ENCODE results near the gene COL27A1.
"Not testable (repeated sequence)": the region's sequence is repeated elsewhere in the genome, so short reads cannot be mapped to it uniquely, and the experiment has no call there.

COL27A1 gene

GRCh38 chr9:114312513-114312875 lies 157.2 kb downstream of the COL27A1 start:
- no peak for DNase-seq

- DNase-seq, result no peak
Observed at GRCh38 chr9:114313186-114313585, 157.8 kb downstream of the COL27A1 start.

DNA sequence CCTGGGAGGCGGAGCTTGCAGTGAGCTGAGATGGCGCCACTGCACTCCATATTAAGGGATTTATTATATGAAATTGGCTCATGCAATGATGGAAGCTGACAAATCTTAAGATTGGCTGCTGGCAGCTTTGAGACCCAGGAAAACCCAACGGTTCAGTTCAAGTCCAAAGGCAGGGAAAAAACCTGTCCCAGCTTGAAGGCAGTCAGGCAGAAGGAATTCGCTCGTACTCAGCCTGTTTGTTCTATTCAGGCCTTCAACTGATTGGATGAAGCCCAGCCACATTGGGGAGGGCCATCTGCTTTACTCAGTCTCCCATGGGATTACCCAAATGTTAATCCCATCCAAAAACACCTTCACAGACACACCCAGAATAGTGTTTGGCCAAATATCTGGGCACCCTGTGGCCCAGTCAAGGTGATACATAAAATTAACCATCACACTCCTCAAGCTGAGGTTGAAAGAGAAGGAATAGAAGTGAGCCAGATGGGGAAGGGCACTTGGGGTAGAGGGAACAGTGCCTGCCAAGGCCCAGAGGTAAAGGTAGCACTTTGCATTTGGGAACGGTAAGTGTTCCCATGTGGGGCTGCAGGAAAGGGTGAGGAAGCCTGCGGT lies 159.0 kb downstream of the COL27A1 start:
- DNase-seq, result no peak

- no peak for DNase-seq
Observed at GRCh38 chr9:114314881-114315722, 159.8 kb downstream of the COL27A1 start.

DNA sequence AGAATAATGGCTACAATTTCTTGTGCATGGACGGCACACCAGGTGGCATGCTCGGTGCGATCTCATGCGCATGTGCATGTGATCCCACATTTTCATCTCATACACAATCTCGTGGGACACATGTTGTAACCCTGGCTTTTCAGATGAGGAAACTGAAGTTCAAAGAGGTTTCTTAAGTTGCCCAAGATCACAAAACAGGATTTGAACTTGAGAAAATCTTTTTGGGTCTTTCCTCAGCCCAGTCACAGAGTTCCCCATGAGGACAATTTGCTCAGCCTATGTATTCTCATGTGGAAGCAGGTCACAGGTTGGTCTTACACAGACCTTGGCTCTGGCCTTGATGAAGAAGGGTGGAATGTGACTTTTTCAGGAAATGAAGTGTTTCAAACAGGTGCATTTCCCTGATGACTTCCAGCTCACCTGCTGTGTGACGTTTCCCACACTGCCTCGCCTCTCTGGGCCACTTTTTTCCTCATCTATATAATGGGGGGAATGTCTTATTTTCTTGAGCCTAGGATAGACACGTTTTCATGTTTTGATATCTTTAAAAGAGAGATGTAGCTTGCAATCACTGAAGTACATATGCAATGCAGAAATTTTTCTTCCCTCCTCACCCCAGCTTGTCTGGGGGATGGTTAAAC lies 160.5 kb downstream of the COL27A1 start:
- DNase-seq, result no peak

GRCh38 chr9:114316605-114317230 lies 161.4 kb downstream of the COL27A1 start:
- no peak for DNase-seq

DNA sequence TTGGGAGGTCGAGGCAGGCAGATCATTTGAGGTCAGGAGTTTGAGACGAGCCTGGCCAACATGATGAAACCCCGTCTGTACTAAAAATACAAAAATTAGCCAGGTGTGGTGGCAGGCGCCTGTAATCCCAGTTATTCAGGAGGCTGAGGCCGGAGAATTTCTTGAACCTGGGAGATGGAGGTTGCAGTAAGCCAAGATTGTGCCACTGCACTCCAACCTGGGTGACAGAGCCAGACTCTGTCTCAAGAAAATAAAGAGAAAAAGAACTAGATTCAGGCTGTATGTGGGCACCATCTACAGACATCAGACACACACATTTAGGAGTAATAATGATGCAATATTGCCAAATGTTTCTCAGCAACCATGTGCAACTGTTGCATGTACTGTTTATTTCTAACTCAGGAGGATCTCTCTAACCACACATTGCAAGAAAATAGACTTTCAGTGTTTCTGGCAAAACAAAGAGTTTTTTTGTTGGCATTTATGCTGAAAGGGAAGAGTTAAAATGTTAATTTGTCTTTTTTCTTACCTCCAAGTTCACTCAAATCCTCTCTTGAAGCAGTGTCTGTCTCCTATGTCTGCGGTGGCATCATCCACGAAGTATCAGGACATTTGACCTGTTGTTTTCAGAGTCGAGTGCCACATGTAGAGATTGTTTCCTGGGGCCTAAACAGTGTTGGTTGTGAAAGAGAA lies 162.5 kb downstream of the COL27A1 start:
- no peak for DNase-seq

DNA sequence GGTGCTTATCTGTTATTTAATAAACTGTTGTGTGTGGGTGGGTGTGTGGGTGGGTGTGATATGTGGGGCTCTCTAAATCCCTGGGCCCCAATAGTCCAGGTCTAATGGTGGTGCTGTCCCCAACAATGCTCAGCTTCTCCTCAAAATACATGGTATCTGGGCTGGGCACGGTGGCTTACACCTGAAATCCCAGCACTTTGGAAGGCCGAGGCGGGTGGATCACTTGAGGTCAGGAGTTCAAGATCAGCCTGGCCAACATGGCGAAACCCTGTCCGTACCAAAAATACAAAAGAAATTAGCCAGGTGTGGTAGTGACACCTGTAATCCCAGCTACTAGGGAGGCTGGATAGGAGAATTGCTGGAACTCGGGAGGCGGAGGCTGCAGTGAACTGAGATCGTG lies 163.1 kb downstream of the COL27A1 start:
- DNase-seq, result no peak

DNA sequence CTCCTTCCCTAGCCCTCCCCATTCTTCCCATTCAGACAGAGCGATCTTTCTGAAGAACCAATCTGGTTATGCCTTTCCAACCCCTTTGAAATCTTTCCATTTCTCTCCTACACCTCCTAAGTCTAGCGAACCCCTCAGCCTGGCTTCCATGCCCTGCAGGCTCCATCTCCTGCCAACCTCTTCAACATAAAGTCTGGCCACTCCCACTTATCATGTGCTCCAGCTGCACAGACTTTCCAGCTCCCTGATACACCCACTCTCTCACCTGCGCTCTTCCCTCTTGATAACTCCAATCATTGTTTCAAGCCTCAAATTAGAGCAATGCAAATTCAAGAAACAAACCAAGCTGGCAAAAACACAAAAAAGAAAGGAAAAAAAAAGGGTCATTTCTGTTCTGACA lies 163.8 kb downstream of the COL27A1 start:
- DNase-seq, result no peak

- DNase-seq, result not testable (repeated sequence)
Observed at GRCh38 chr9:114320710-114321109, 165.4 kb downstream of the COL27A1 start.

DNA sequence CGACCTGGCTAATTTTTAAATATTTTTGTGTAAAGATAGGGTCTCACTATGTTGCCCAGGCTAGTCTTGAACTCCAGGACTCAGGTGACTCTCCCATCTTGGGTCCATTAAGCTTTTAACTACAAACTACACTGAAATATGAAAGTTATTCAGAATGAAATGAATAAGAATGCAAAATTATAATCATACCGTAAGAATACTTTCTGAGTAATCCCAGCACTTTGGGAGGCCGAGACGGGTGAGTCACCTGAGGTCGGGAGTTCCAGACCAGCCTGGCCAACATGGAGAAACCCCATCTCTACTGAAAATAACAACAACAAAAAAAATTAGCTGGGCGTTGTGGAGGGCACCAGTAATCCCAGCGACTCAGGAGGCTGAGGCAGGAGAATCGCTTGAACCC lies 166.4 kb downstream of the COL27A1 start:
- DNase-seq, result no peak

GRCh38 chr9:114322160-114322818 lies 167.0 kb downstream of the COL27A1 start:
- DNase-seq, result not testable (repeated sequence)

- not testable (repeated sequence) for DNase-seq
Observed at GRCh38 chr9:114322831-114323531, 167.6 kb downstream of the COL27A1 start, which contains the start of gene ORM1. Gene ORM1, plus strand, starts transcription at chr9:114323098. Its CDS starts 36 bp downstream, at chr9:114323134.

DNA sequence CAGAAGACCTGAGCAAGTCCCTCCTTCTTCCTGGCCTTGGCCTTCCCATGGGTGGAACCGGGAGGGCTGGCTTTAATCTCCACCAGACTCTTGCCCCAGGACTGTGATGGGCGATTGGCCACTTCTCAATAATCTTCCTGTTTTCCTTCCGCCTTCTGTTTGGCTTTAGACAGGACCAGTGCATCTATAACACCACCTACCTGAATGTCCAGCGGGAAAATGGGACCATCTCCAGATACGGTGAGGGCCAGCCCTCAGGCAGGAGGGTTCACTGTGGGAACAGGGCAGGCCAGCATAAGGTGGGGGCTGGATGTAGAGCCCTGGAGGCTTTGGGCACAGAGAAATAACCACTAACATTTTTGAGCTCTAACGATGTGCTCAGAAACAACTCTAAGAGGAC lies 168.5 kb downstream of the COL27A1 start:
- not testable (repeated sequence) for DNase-seq

- no peak for DNase-seq
Observed at GRCh38 chr9:114324492-114324891, 169.2 kb downstream of the COL27A1 start.

- not testable (repeated sequence) for DNase-seq
Observed at GRCh38 chr9:114324965-114325364, 169.6 kb downstream of the COL27A1 start.

DNA sequence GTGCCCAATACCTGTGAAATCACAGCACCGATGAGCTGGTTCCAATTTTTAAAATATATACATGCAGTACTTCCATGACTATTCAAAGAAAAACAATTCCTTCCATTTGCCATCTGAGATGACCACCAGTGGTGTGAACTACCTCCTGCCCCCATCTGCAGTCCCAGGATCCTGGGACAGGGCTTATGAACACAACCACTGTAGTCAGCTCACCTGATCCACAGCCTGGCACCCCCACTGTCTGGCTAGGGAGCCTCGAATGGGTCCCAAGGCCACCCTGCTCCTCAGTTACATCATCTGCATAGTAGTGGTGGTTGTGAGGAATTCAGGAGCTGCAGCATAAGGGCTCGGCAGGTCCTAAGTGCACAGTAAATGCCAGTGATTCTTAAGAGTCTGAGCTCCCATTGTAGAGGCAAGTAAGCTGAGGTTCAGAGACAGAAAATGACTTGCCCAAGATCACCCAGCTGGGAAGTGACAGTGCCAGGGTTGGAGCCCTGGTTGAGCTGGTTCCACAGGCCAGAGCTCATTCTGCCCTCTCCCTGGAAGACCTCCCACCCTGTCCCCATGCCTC lies 170.4 kb downstream of the COL27A1 start:
- not testable (repeated sequence) for DNase-seq

- DNase-seq, result no peak
Observed at GRCh38 chr9:114327749-114328148, 172.4 kb downstream of the COL27A1 start.

DNA sequence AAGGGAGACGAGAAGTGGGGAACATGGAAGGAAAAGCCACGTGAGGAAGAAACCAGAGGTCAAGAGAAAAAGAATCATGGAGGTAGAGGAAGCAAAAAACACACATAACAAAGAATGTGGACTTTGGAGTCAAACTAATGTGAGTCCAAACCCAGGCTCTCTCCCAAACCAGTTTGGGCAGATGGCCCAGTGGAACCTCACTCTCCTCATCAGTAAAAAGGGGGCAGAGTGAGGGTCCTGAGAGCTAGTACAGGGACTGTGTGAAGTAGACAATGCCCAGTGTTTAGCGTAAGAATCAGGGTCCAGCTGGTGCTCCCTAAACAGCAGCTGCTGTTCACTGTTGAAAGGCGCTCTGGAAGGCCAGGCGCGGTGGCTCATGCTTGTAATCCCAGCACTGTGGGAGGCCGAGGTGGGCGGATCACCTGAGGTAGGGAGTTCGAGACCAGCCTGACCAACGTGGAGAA lies 173.1 kb downstream of the COL27A1 start:
- not testable (repeated sequence) for DNase-seq

DNA sequence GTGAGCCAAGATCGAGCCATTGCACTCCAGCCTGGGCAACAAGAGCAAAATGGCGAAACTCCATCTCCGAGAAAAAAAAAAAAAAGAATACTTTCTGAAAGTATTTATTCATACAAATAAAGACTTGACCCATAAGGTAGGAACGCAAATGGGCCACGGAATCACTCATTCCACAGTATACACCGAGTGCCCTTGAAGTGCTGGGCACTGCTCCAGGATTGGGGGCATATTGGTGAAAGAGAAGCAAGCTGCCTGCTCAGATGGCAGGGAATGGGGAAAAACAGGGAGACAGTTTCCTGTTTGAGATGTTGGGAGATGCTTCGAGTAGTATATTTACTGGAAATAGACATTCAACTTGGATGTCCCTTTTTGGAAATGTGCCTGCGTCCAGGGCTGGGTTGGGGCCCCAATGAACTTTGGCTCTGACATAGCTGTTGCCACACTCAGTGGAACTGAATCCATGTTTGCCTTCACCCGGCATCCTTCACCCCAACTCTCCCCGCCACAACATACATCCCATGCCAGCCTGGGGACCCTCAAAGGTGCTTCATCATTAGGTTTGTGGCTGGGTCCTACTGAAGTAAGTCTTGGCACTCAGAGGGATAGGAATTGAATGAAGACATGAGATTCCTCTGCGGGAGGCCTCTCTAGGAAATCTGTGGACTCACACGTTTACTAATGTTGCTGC lies 173.7 kb downstream of the COL27A1 start:
- DNase-seq, result not testable (repeated sequence)

Data from NCI-H187 (cell line).